ENCODE results near the gene WDR54. TPM values are rescaled to one million over a fixed set of nuclear protein-coding genes. Genes with fewer than 3 reads are reported as not detected.
"Not testable (repeated sequence)": the region's sequence is repeated elsewhere in the genome, so short reads cannot be mapped to it uniquely, and the experiment has no call there.

The WDR54 gene
- total RNA-seq, 1 donor from 2014 or later: 14.5 TPM

DNA sequence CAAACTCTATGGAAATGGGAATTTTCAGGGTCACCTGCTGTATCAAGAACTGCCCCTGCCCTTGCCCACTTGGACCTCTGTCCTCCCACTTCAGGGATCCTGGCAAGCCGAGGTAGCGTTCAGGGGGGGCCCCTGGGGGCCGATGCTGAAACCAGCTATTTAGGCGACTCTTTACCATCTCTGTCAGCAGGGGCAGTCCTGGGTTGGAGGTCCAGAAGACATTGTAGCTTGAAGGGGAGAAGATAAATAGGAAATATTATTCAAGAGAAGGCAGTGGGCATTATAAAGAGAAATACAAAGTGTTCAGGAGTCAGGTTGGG is 41.2 kb downstream of the WDR54 start:
- H3K4me3 ChIP-seq: no peak overlapping the region
- peaks cover 24% of the 10 kb centered on the region for H3K36me3 ChIP-seq
- no peak for ATAC-seq
- TF ChIP-seq, protein P1, sequence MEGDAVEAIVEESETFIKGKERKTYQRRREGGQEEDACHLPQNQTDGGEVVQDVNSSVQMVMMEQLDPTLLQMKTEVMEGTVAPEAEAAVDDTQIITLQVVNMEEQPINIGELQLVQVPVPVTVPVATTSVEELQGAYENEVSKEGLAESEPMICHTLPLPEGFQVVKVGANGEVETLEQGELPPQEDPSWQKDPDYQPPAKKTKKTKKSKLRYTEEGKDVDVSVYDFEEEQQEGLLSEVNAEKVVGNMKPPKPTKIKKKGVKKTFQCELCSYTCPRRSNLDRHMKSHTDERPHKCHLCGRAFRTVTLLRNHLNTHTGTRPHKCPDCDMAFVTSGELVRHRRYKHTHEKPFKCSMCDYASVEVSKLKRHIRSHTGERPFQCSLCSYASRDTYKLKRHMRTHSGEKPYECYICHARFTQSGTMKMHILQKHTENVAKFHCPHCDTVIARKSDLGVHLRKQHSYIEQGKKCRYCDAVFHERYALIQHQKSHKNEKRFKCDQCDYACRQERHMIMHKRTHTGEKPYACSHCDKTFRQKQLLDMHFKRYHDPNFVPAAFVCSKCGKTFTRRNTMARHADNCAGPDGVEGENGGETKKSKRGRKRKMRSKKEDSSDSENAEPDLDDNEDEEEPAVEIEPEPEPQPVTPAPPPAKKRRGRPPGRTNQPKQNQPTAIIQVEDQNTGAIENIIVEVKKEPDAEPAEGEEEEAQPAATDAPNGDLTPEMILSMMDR (IDR thresholded peaks at IDR 0.05): no peak
- no peaks in the 10 kb centered on the region for H3K9me3 ChIP-seq
- no peak overlapping the region for H3K27ac ChIP-seq
- intact Hi-C loops (cut with DNase I): no loop called here
- no peak for DNase-seq
- H3K4me1 ChIP-seq: peaks cover 33% of the 10 kb centered on the region
- no peaks in the 10 kb centered on the region for H3K27me3 ChIP-seq (ENCODE audit: low read depth)

DNA sequence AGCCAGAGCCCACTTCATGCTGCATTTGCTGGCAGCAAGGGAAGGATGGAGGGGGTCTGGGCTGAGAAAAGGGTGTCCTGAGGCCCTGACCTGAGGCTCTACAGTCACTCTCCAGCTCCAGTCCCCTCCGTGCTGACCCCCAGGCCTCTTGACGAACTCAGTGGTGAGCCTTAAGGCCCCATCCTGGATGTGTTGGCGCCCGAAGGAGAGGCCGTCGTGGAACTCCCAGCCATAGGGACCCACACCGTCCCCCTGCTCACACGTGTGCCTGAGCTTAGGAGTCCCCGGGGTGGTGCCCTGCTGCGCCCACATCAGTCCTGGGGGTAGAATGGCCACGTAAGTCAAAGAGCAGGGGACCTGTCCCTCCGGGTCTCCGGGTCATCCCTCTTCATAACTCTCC is 42.9 kb downstream of the WDR54 start:
- ATAC-seq (peak; percentile 7 to 9), DNase-seq (no peak)
- Histone ChIP-seq H3K36me3 (peaks cover 24% of the 10 kb centered on the region), H3K27ac (peak overlapping the region; percentile 92), H3K4me3 (peak overlapping the region; percentile 97), H3K4me1 (peaks cover 25% of the 10 kb centered on the region), H3K27me3 (ENCODE audit: low read depth) (no peaks in the 10 kb centered on the region), H3K9me3 (no peaks in the 10 kb centered on the region)
- intact Hi-C loops (cut with DNase I): no loop called here
- TF ChIP-seq, protein P1 (IDR thresholded peaks at IDR 0.05): no peak

DNA sequence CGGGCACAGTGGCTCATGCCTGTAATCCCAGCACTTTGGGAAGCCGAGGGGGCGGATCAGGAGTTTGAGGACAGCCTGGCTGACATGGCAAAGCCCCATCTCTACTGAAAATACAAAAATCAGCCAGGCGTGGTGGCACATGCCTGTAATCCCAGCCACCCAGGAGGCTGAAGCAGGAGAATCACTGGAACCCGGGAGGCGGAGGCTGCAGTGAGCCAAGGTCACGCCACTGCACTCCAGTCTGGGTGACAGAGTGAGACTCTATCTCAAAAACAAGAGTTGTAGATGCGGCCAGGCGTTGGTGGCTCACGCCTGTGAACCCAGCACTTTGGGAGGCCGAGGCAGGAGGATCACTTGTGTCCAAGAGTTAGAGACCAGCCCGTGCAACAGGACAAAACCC is 49.2 kb downstream of the WDR54 start:
- intact Hi-C loops (cut with DNase I); H3K27ac ChIP-seq; ATAC-seq; H3K27me3 ChIP-seq (ENCODE audit: low read depth); H3K9me3 ChIP-seq; DNase-seq; H3K4me3 ChIP-seq: not testable (repeated sequence)
- Histone ChIP-seq H3K4me1 (peaks cover 25% of the 10 kb centered on the region), H3K36me3 (peaks cover 18% of the 10 kb centered on the region)

DNA sequence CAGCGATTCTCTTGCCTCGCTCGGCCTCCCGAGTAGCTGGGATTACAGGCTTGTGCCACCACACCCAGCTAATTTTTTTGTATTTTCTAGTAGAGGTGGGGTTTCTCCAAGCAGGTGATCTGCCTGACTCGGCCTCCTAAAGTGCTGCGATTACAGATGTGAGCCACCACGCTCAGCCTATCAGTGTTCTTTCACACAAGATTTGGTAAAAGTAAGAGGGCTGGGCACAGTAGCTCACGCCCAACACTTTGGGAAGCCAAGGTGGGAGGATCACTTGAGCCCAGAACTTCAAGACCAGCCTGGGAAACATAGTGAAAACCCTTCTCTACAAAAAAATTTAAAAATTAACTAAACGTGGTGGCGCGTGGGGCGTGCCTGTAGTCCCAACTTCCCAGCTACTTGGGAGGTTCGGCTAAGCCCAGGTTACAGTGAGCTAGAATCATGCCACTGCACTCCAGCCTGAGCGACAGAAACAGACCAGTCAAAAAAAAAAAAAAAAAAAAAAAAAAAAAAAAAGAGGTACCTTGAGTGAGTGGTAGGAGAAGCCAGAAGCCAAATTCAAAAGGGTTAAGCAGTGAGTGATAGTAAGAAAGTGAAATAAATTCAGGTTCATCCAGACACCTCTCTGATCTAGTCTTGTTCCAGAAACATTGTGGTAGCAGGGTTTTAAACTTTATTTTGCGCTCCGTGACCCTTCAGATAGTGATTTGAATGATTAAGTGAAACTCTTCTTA is 50.0 kb downstream of the WDR54 start:
- ATAC-seq (no peak), DNase-seq (no peak)
- Histone ChIP-seq H3K4me1 (peaks cover 19% of the 10 kb centered on the region), H3K9me3 (no peaks in the 10 kb centered on the region), H3K36me3 (peaks cover 22% of the 10 kb centered on the region), H3K27ac (peak overlapping the region; percentile 88), H3K4me3 (peak overlapping the region; percentile 81), H3K27me3 (ENCODE audit: low read depth) (no peaks in the 10 kb centered on the region)
- TF ChIP-seq, protein P1 (IDR thresholded peaks at IDR 0.05): no peak
- intact Hi-C loops (cut with DNase I): no loop called here

DNA sequence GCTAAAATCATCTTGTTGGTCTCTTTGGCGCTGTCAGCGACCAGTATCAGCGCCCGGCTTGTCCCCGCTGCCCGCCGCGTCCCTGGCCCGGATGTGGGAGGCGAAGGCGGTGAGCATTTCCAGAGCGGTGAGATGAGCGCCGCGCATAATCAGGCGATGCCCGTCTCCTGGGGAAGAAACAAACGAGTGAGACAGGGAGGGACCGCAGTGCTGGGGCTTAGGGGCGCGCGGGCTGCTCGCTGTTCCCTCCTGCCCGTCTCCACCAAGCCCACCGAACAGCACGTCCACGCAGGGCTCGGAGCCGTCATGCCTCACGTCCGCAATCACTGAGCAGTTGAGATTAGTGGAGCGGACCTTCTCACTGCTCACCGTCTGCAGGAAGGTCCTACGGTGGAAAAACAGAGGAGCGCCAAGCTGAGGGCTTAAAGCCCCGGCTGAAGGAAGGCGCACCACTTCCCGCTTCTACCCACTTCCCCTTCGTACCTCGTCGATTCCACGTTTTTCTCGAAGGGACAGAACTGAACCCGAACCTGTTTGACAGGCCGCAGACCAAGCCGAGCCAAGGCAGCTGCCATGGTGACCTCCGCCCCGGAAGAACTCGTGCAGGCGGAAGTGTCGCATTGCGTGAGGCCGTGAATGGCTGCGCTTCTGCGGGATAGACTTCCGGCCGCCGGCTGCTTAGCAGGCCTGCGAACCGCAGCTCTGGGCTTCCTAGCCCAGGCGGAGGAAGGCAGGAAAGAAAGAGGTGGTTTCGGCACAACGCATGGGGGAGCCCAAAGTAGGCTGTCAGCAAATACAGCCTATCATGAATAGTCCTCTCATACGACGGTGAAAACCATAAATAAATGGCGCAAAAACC is 50.8 kb downstream of the WDR54 start, which contains the start of gene MRPL53:
TSS of gene MRPL53 (minus strand) at position 595 of the 859 bp plus-strand sequence. CDS start at position 575, 20 bp downstream.
- TF ChIP-seq, protein P1 (IDR thresholded peaks at IDR 0.05): no peak
- peak; percentile 95 for DNase-seq
- intact Hi-C loops (cut with DNase I): no loop called here
- peak within 1 kb of the TSS; percentile 88 for H3K27ac ChIP-seq
- no peaks in the 10 kb centered on the region for H3K27me3 ChIP-seq (ENCODE audit: low read depth)
- H3K9me3 ChIP-seq: no peaks in the 10 kb centered on the region
- H3K4me1 ChIP-seq: peaks cover 27% of the 10 kb centered on the region
- H3K4me3 ChIP-seq: peak within 1 kb of the TSS; percentile 81
- peaks cover 24% of the 10 kb centered on the region for H3K36me3 ChIP-seq
- ATAC-seq: peak; percentile 96 to 98

DNA sequence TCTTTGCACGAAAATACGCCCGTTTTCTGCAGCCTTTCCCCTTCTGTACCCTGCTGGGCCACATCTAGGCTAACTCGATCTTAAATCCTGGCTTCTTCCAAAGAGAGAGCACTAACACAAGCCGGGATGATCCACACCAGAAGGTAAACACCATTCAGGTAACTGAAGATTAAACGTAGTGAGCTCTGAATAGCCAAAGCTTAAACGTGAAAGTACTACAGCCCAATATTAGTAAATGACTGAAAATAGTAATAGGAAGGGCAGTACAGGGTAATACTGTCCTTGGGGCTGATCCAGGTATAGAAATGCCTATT is 51.4 kb downstream of the WDR54 start:
- TF ChIP-seq, protein P1 (IDR thresholded peaks at IDR 0.05): no peak
- H3K27me3 ChIP-seq (ENCODE audit: low read depth): no peaks in the 10 kb centered on the region
- H3K4me1 ChIP-seq: peaks cover 29% of the 10 kb centered on the region
- no peaks in the 10 kb centered on the region for H3K9me3 ChIP-seq
- peak overlapping the region; percentile 81 for H3K4me3 ChIP-seq
- DNase-seq (no peak), ATAC-seq (peak in 1 of 2 donors; percentile 3)
- H3K27ac ChIP-seq: peak overlapping the region; percentile 88
- peaks cover 30% of the 10 kb centered on the region for H3K36me3 ChIP-seq
- intact Hi-C loops (cut with DNase I): no loop called here
